Gastroesophageal sphincter (tissue), 4 donors: ENCODE data around the gene WNT3. TPM values are rescaled to one million over a fixed set of nuclear protein-coding genes. Genes with fewer than 3 reads are reported as not detected.
"Not testable (repeated sequence)": the region's sequence is repeated elsewhere in the genome, so short reads cannot be mapped to it uniquely, and the experiment has no call there.

Experiments
- ATAC-seq: fragments of 150-250 bp; one replicate; pipeline ENCODE4 v1.9.1; 2016; ENCODE audit warnings: mild to moderate bottlenecking, moderate library complexity
- H3K27ac ChIP-seq, 4 donors: fragments of 200-600 bp; sonication (generic) in 3 of 4; 1 replicate in 3 of 4; 2 replicates in 1 of 4; pipeline ENCODE4 v1.5.1; 2016 to 2019
- H3K27me3 ChIP-seq: fragments of 200-600 bp; sonication (generic); one replicate; pipeline ENCODE4 v1.5.1; 2019
- H3K36me3 ChIP-seq, 2 donors: fragments of 200-600 bp; sonication (generic); one replicate each; pipeline ENCODE4 v1.5.1; 2019; ENCODE audit warnings: control low read depth in 1 of 2
- H3K4me1 ChIP-seq, 3 donors: fragments of 200-600 bp; sonication (generic); 1 replicate in 2 of 3; 2 replicates in 1 of 3; pipeline ENCODE4 v1.5.1; 2016 to 2019; ENCODE audit warnings: control low read depth in 2 of 3
- H3K4me3 ChIP-seq, 2 donors: fragments of 200-600 bp; sonication (generic); one replicate each; pipeline ENCODE4 v1.5.1; 2019; ENCODE audit warnings: mild to moderate bottlenecking in 1 of 2, moderate library complexity in 1 of 2
- H3K9me3 ChIP-seq, 3 donors: fragments of 200-600 bp; sonication (generic); one replicate each; pipeline ENCODE4 v1.5.1; 2017 to 2019; ENCODE audit warnings: control low read depth in 2 of 3
- CTCF ChIP-seq, 4 experiments: fragments of 200-600 bp in 2 of 4; fragments of 450-650 bp in 2 of 4; sonication (generic) in 1 of 4; IDR thresholded peaks; one replicate each; pipeline ENCODE4 v1.5.1; 2017 to 2019; ENCODE audit warnings: antibody characterized with exemption in 4 of 4, mild to moderate bottlenecking in 2 of 4, moderate library complexity in 2 of 4
- EP300 ChIP-seq: sonication (generic); formaldehyde crosslinking; IDR thresholded peaks from one replicate; pipeline ENCODE4 v1.6.1; 2017; ENCODE audit warnings: antibody characterized with exemption, mild to moderate bottlenecking
- POLR2A ChIP-seq, 2 donors: fragments of 450-650 bp; IDR thresholded peaks; one replicate each; pipeline ENCODE4 v1.6.1; 2017; ENCODE audit warnings: antibody characterized with exemption in 2 of 2, mild to moderate bottlenecking in 2 of 2, moderate library complexity in 1 of 2
- POLR2AphosphoS5 ChIP-seq: sonication (generic); formaldehyde crosslinking; IDR thresholded peaks from one replicate; pipeline ENCODE4 v1.6.1; 2017; ENCODE audit warnings: antibody characterized with exemption
- WGBS, 2 donors: methylation state at CpG; one replicate each; pipeline ENCODE4 v1.1.5; 2018; ENCODE audit warnings: low coverage in 1 of 2; 5-methylcytosine and 5-hydroxymethylcytosine counted together
- total RNA-seq, 4 donors: library from RNA; depleted of rRNA; stranded (reverse); fragments of >200 nt; gene quantifications; one replicate each; pipeline ENCODE4 v1.1.0, GENCODE V29; 2016

Gene WNT3
- total RNA-seq, 4 donors from 2014 or later = 0.62 to 1.4 (median 0.99) TPM

- Histone ChIP-seq H3K4me3 (no peak overlapping the region), H3K9me3 (peaks cover 0 to 12% (median 0%) of the 10 kb centered on the region in 3 donors), H3K27me3 (peaks cover 69% of the 10 kb centered on the region), H3K27ac (no peak overlapping the region), H3K36me3 (no peaks in the 10 kb centered on the region), H3K4me1 (peaks cover 0 to 7% (median 0%) of the 10 kb centered on the region in 3 donors)
- TF ChIP-seq POLR2AphosphoS5 = no peak
- no peak for TF ChIP-seq EP300
- TF ChIP-seq CTCF (IDR thresholded peaks at IDR 0.05) = no peak
- TF ChIP-seq POLR2A (IDR thresholded peaks at IDR 0.05) = no peak
- no peak for ATAC-seq
- WGBS, 2 donors = 89 to 97% methylated on average over 1 to 3 of the region's 3 CpGs
Observed at GRCh38 chr17:46842835-46843234, 24.3 kb upstream of the WNT3 start.

- Histone ChIP-seq H3K4me3 (peak overlapping the region in 1 of 2 donors; percentile 1), H3K4me1 (peaks cover 0 to 7% (median 0%) of the 10 kb centered on the region in 3 donors), H3K27me3 (peaks cover 69% of the 10 kb centered on the region), H3K9me3 (peaks cover 0 to 12% (median 0%) of the 10 kb centered on the region in 3 donors), H3K36me3 (no peaks in the 10 kb centered on the region), H3K27ac (no peak overlapping the region)
- whole genome bisulfite sequencing, 2 donors = 17 to 39% methylated on average over 3 to 24 of the region's 43 CpGs
- TF ChIP-seq CTCF (IDR thresholded peaks at IDR 0.05) (peak in 3 of 4 experiments; percentile 46 to 79 (median 63)), POLR2A (IDR thresholded peaks at IDR 0.05) (no peak), EP300 (no peak)
- no peak for ATAC-seq
Observed at GRCh38 chr17:46841561-46842379, 23.3 kb upstream of the WNT3 start.

- WGBS, 2 donors = 73 to 80% methylated on average over 1 to 3 of the region's 3 CpGs
- H3K27ac ChIP-seq, H3K36me3 ChIP-seq, H3K4me3 ChIP-seq, H3K4me1 ChIP-seq, ATAC-seq: not testable (repeated sequence)
- Histone ChIP-seq H3K27me3 (peaks cover 58% of the 10 kb centered on the region), H3K9me3 (peaks cover 0 to 12% (median 0%) of the 10 kb centered on the region in 3 donors)
Observed at GRCh38 chr17:46840596-46840995, 22.1 kb upstream of the WNT3 start.

- Histone ChIP-seq H3K4me3 (no peak overlapping the region), H3K4me1 (peaks cover 0 to 7% (median 0%) of the 10 kb centered on the region in 3 donors), H3K27ac (no peak overlapping the region), H3K36me3 (no peaks in the 10 kb centered on the region), H3K27me3 (peaks cover 55% of the 10 kb centered on the region), H3K9me3 (peaks cover 0 to 12% (median 0%) of the 10 kb centered on the region in 3 donors)
- no peak for ATAC-seq
- TF ChIP-seq POLR2A (IDR thresholded peaks at IDR 0.05) (no peak), POLR2AphosphoS5 (no peak), EP300 (no peak), CTCF (IDR thresholded peaks at IDR 0.05) (no peak)
- WGBS, 2 donors = 50 to 92% methylated on average over 1 to 4 of the region's 5 CpGs
Observed at GRCh38 chr17:46839211-46839610, 20.7 kb upstream of the WNT3 start.

- Histone ChIP-seq H3K36me3 (no peaks in the 10 kb centered on the region), H3K27me3 (peaks cover 42% of the 10 kb centered on the region), H3K4me1 (peaks cover 0 to 7% (median 0%) of the 10 kb centered on the region in 3 donors), H3K9me3 (peaks cover 0 to 2% (median 0%) of the 10 kb centered on the region in 3 donors), H3K27ac (no peak overlapping the region), H3K4me3 (no peak overlapping the region)
- 90 to 100% methylated on average over 1 of the region's 4 CpGs for WGBS, 2 donors
- no peak for ATAC-seq
- TF ChIP-seq EP300 (no peak), POLR2AphosphoS5 (no peak), POLR2A (IDR thresholded peaks at IDR 0.05) (no peak), CTCF (IDR thresholded peaks at IDR 0.05) (no peak)
Observed at GRCh38 chr17:46837521-46837920, 19.0 kb upstream of the WNT3 start.
